CD4-positive, alpha-beta memory T cell (primary cell): ENCODE data around the gene KCNQ2. TPM values are rescaled to one million over a fixed set of nuclear protein-coding genes. Genes with fewer than 3 reads are reported as not detected.

Source experiments
- CTCF ChIA-PET: fragments of 350-600 bp; sonication (Branson Sonifier 250); formaldehyde crosslinking; loops from one replicate; lab custom pipeline; 2021; ENCODE audit warnings: inconsistent platforms; ENCODE audit not compliant: partially characterized antibody; lab: Charles Lee
- POLR2A ChIA-PET: fragments of 350-600 bp; sonication (Branson Sonifier 250); formaldehyde crosslinking; loops from one replicate; lab custom pipeline; 2021; ENCODE audit not compliant: partially characterized antibody; lab: Charles Lee
- DNase-seq, 5 donors: peaks; one replicate each; pipeline versions ENCODE4 v3.0.0 to v3.0.0-alpha.2; 2020 to 2022; ENCODE audit warnings: mixed read lengths in 1 of 5
- H3K27ac ChIP-seq: one replicate; pipeline ENCODE4 v1.7.0; 2013; ENCODE audit warnings: low read depth, low read length
- H3K27me3 ChIP-seq: 2 replicates; pipeline ENCODE4 v1.7.0; 2013; ENCODE audit warnings: mild to moderate bottlenecking, low read length, moderate library complexity; ENCODE audit not compliant: insufficient read depth
- H3K36me3 ChIP-seq: 2 replicates; pipeline ENCODE4 v1.7.0; 2013; ENCODE audit warnings: mild to moderate bottlenecking, low read length, moderate library complexity; ENCODE audit not compliant: insufficient read depth
- H3K4me1 ChIP-seq: 2 replicates; pipeline ENCODE4 v1.7.0; 2013; ENCODE audit warnings: mild to moderate bottlenecking, low read length, moderate library complexity; ENCODE audit not compliant: insufficient read depth
- H3K4me3 ChIP-seq, 2 donors: one replicate each; pipeline ENCODE4 v1.7.0; 2013; ENCODE audit warnings: low read length in 2 of 2, mild to moderate bottlenecking in 1 of 2
- H3K9me3 ChIP-seq, 2 donors: one replicate each; pipeline ENCODE4 v1.7.0; 2013; ENCODE audit warnings: low read length in 2 of 2, control low read depth in 1 of 2; ENCODE audit not compliant: control insufficient read depth in 1 of 2
- H3K27ac Mint-ChIP-seq, 7 donors: one replicate each; pipeline ENCODE4 v1.8.0; 2020 to 2021; ENCODE audit warnings: mixed read lengths in 7 of 7, mild to moderate bottlenecking in 6 of 7, inconsistent platforms in 3 of 7, moderate library complexity in 3 of 7
- H3K27me3 Mint-ChIP-seq, 2 donors: one replicate each; pipeline ENCODE4 v1.8.0; 2020 to 2021; ENCODE audit warnings: mixed read lengths in 2 of 2
- H3K36me3 Mint-ChIP-seq, 2 donors: one replicate each; pipeline ENCODE4 v1.8.0; 2020 to 2021; ENCODE audit warnings: mixed read lengths in 2 of 2, inconsistent platforms in 1 of 2, mild to moderate bottlenecking in 1 of 2
- H3K4me1 Mint-ChIP-seq, 4 donors: one replicate each; pipeline ENCODE4 v1.8.0; 2020 to 2021; ENCODE audit warnings: mixed read lengths in 4 of 4, mild to moderate bottlenecking in 1 of 4
- H3K4me3 Mint-ChIP-seq, 8 donors: one replicate each; pipeline ENCODE4 v1.8.0; 2020 to 2021; ENCODE audit warnings: mixed read lengths in 8 of 8, mild to moderate bottlenecking in 7 of 8, moderate library complexity in 6 of 8, inconsistent platforms in 3 of 8
- H3K9me3 Mint-ChIP-seq, 8 donors: one replicate each; pipeline ENCODE4 v1.8.0; 2020 to 2021; ENCODE audit warnings: mixed read lengths in 8 of 8, mild to moderate bottlenecking in 5 of 8, inconsistent platforms in 3 of 8, moderate library complexity in 1 of 8
- intact Hi-C: fragments of 100-400 bp; cut with micrococcal nuclease; formaldehyde crosslinking; loops from one replicate; pipeline ENCODE4 v1.15.1; 2023
- polyA plus RNA-seq, 2 donors: library from polyadenylated mRNA; unstranded; fragments of 300-500 nt; fragmentation: Illumina TruSeq; gene quantifications; one replicate each; pipeline ENCODE4 v1.2.3, GENCODE V29; 2021
- total RNA-seq, 2 experiments: library from RNA; stranded (reverse); gene quantifications; one replicate each; pipeline ENCODE4 v1.2.3, GENCODE V29; 2021

The KCNQ2 gene
- total and polyA plus RNA-seq, 4 experiments from 2014 or later = not detected

DNA sequence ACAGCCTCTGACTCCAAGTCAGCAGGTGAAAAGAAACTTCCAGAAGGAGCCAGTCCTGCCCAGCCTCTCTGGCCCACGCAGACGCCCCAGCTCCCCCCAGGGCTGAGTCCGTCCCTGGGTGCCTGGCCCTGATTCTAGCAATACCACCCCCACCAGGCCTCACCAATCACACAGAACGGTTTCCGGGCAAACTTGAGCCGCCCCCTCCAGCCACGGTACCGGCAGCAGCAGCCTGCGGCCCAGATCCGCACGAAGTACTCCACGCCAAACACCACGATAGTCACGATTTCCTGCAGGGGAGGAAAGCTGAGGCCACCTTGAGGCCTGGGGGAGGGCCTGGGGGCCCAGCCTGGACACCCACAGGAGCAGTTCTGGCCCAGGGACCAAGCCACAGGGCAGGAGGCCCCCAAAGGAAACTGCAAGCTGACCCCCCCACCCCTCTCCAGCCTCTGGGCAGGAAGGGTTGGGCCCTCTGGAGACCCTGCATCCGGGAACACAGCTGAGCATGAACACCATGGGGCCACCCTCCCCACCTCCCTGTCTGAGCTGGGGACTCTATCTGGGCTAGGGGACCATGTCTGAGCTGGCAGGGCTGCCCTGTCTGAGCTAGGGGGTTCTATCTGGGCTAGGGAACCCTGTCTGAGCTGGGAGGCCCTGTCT is 27.2 kb downstream of the KCNQ2 start:
- H3K9me3 ChIP-seq = no peaks in the 10 kb centered on the region
- H3K27me3 ChIP-seq = no peaks in the 10 kb centered on the region
- H3K4me1 Mint-ChIP-seq = peaks cover 8 to 18% (median 15%) of the 10 kb centered on the region in 4 donors
- intact Hi-C loops = no loop called here
- H3K4me3 Mint-ChIP-seq = no peak overlapping the region
- peaks cover 16% of the 10 kb centered on the region for H3K4me1 ChIP-seq
- no peaks in the 10 kb centered on the region for H3K36me3 ChIP-seq
- POLR2A ChIA-PET = no interaction called here
- H3K27ac Mint-ChIP-seq = peak overlapping the region in 1 of 7 donors; percentile 63
- H3K27me3 Mint-ChIP-seq = peaks cover 2 to 12% of the 10 kb centered on the region in 2 donors
- peaks cover 0 to 3% (median 0%) of the 10 kb centered on the region in 8 donors for H3K9me3 Mint-ChIP-seq
- DNase-seq = no peak
- no peak overlapping the region for H3K4me3 ChIP-seq
- H3K36me3 Mint-ChIP-seq = no peaks in the 10 kb centered on the region
- CTCF ChIA-PET = no interaction called here
- H3K27ac ChIP-seq = no peak overlapping the region

GRCh38 chr20:63444548-63444947 is 27.9 kb downstream of the KCNQ2 start:
- H3K27me3 Mint-ChIP-seq = peaks cover 2 to 12% of the 10 kb centered on the region in 2 donors
- no peak overlapping the region for H3K4me3 ChIP-seq
- peaks cover 0 to 3% (median 0%) of the 10 kb centered on the region in 8 donors for H3K9me3 Mint-ChIP-seq
- intact Hi-C loops = loop anchor here (5.0 kb wide), 1 partner anchor 528 kb away; no protein-coding TSS in a partner anchor
- H3K36me3 Mint-ChIP-seq = no peaks in the 10 kb centered on the region
- no peak overlapping the region for H3K27ac ChIP-seq
- H3K4me1 ChIP-seq = peaks cover 16% of the 10 kb centered on the region
- no peaks in the 10 kb centered on the region for H3K27me3 ChIP-seq
- DNase-seq = no peak
- no peaks in the 10 kb centered on the region for H3K9me3 ChIP-seq
- peaks cover 8 to 18% (median 15%) of the 10 kb centered on the region in 4 donors for H3K4me1 Mint-ChIP-seq
- no peaks in the 10 kb centered on the region for H3K36me3 ChIP-seq
- CTCF ChIA-PET = no interaction called here
- H3K4me3 Mint-ChIP-seq = no peak overlapping the region
- H3K27ac Mint-ChIP-seq = no peak overlapping the region
- POLR2A ChIA-PET = no interaction called here

GRCh38 chr20:63443606-63444395 is 28.7 kb downstream of the KCNQ2 start:
- peaks cover 2 to 12% of the 10 kb centered on the region in 2 donors for H3K27me3 Mint-ChIP-seq
- CTCF ChIA-PET = no interaction called here
- H3K27ac Mint-ChIP-seq = no peak overlapping the region
- Histone ChIP-seq H3K4me3 (no peak overlapping the region), H3K27me3 (no peaks in the 10 kb centered on the region), H3K4me1 (peaks cover 16% of the 10 kb centered on the region), H3K27ac (no peak overlapping the region), H3K9me3 (no peaks in the 10 kb centered on the region), H3K36me3 (no peaks in the 10 kb centered on the region)
- no peak overlapping the region for H3K4me3 Mint-ChIP-seq
- intact Hi-C loops = loop anchor here (5.0 kb wide), 1 partner anchor 528 kb away; no protein-coding TSS in a partner anchor
- H3K4me1 Mint-ChIP-seq = peaks cover 8 to 18% (median 15%) of the 10 kb centered on the region in 4 donors
- DNase-seq = no peak
- no peaks in the 10 kb centered on the region for H3K36me3 Mint-ChIP-seq
- POLR2A ChIA-PET = no interaction called here
- peaks cover 0 to 3% (median 0%) of the 10 kb centered on the region in 8 donors for H3K9me3 Mint-ChIP-seq

DNA sequence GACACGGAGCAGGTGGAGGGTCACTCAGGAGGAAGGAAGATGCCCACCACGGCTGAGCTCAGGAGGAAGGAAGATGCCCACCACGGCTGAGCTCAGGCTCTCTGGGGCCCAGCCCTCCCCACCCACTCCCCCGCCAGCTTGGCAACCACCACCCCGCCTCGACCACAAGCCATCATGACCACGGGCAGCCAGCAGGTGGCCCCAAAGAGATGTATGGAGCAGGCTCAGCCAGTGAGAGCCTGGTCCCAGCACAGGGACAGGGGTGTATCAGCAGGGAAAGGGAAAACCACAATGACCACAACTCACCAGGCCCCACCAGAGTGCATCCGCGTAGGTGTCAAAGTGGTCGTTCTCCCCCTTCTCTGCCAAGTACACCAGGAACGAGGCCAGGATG is 30.4 kb downstream of the KCNQ2 start:
- Histone ChIP-seq H3K4me1 (peaks cover 16% of the 10 kb centered on the region), H3K9me3 (no peaks in the 10 kb centered on the region), H3K27ac (no peak overlapping the region), H3K27me3 (no peaks in the 10 kb centered on the region), H3K36me3 (no peaks in the 10 kb centered on the region), H3K4me3 (no peak overlapping the region)
- H3K27me3 Mint-ChIP-seq = peaks cover 0 to 5% of the 10 kb centered on the region in 2 donors
- peak overlapping the region in 2 of 8 donors; percentile 13 to 57 for H3K4me3 Mint-ChIP-seq
- H3K4me1 Mint-ChIP-seq = peaks cover 8 to 17% (median 15%) of the 10 kb centered on the region in 4 donors
- intact Hi-C loops = loop anchor here (5.0 kb wide), 1 partner anchor 530 kb away; no protein-coding TSS in a partner anchor
- H3K27ac Mint-ChIP-seq = peak overlapping the region in 1 of 7 donors; percentile 62
- POLR2A ChIA-PET = no interaction called here
- peak; percentile 46 to 68 (median 51) for DNase-seq
- CTCF ChIA-PET = interaction anchor here (0.6 to 1.1 kb wide), 2 partner anchors 13 to 22 kb away, joined by 3 read pairs; no protein-coding TSS in a partner anchor
- H3K36me3 Mint-ChIP-seq = no peaks in the 10 kb centered on the region
- H3K9me3 Mint-ChIP-seq = peaks cover 0 to 3% (median 0%) of the 10 kb centered on the region in 8 donors

DNA sequence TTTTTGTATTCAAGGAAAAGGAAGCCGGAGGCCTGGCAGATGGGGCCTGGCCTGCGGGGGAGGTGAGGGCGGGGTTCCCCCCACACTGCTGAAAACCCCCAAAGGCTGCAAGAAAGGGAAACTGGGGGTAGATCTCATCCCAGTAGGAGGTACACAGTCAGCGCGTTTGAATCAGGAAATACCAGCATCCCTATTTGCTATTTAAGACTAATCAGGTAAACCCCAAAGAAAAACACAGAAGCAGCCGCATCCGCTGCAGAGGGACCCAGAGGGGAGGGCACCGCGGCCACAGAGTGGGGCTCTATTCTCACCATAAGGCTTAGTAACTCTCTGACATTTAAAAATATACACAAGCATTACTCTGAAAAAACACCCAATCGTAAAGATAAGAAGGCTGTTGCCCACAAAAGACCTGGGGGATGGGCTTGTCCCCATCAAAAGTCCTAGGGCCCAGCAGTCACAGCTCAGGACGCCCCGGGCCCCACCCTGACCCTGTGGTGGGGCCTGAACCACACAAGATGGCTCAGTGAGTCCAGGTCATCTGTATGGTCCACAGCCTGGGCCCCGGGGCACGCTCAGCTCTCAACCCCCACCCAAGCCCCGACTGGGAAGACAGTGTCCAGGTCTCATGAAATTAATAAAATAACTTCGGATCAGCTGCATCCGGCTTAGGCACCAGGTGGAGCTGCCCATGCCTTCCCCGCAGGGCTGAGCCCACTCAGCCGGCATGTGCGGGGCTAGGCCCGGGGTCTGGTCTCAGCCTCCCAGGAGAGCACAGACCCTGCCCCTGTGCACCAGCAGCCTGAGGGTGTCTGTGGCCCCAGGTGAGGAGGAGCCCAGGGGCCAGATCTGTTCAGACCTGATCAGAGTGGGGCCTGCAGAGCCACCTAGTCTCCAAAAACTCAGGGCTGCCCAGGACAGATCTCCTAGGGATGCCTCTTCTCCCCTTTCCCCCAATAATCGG is 31.0 kb downstream of the KCNQ2 start:
- no peaks in the 10 kb centered on the region for H3K36me3 ChIP-seq
- H3K27ac Mint-ChIP-seq = peak overlapping the region; percentile 33 to 87 (median 84)
- H3K4me3 ChIP-seq = no peak overlapping the region
- peaks cover 0 to 5% of the 10 kb centered on the region in 2 donors for H3K27me3 Mint-ChIP-seq
- no peak overlapping the region for H3K27ac ChIP-seq
- no peaks in the 10 kb centered on the region for H3K36me3 Mint-ChIP-seq
- H3K4me1 ChIP-seq = peaks cover 16% of the 10 kb centered on the region
- H3K4me1 Mint-ChIP-seq = peaks cover 8 to 17% (median 15%) of the 10 kb centered on the region in 4 donors
- DNase-seq = peak in 3 of 5 donors; percentile 15 to 61 (median 17)
- ChIA-PET POLR2A (no interaction called here), CTCF (interaction anchor here (0.6 to 1.1 kb wide), 2 partner anchors 13 to 22 kb away, joined by 3 read pairs; no protein-coding TSS in a partner anchor)
- H3K4me3 Mint-ChIP-seq = peak overlapping the region in 7 of 8 donors; percentile 22 to 76 (median 71)
- peaks cover 0 to 3% (median 0%) of the 10 kb centered on the region in 8 donors for H3K9me3 Mint-ChIP-seq
- intact Hi-C loops = loop anchor here (5.0 kb wide), 1 partner anchor 531 kb away; no protein-coding TSS in a partner anchor
- no peaks in the 10 kb centered on the region for H3K27me3 ChIP-seq
- H3K9me3 ChIP-seq = no peaks in the 10 kb centered on the region

- ChIA-PET POLR2A (no interaction called here), CTCF (no interaction called here)
- no peak for DNase-seq
- Histone ChIP-seq H3K4me1 (peaks cover 16% of the 10 kb centered on the region), H3K36me3 (no peaks in the 10 kb centered on the region), H3K27me3 (no peaks in the 10 kb centered on the region), H3K4me3 (no peak overlapping the region), H3K9me3 (no peaks in the 10 kb centered on the region), H3K27ac (no peak overlapping the region)
- H3K27me3 Mint-ChIP-seq = peaks cover 0 to 5% of the 10 kb centered on the region in 2 donors
- no peak overlapping the region for H3K27ac Mint-ChIP-seq
- intact Hi-C loops = loop anchor here (5.0 kb wide), 1 partner anchor 532 kb away; no protein-coding TSS in a partner anchor
- H3K36me3 Mint-ChIP-seq = no peaks in the 10 kb centered on the region
- peaks cover 8 to 18% (median 15%) of the 10 kb centered on the region in 4 donors for H3K4me1 Mint-ChIP-seq
- H3K4me3 Mint-ChIP-seq = no peak overlapping the region
- peaks cover 0 to 3% (median 0%) of the 10 kb centered on the region in 8 donors for H3K9me3 Mint-ChIP-seq
Observed at GRCh38 chr20:63440366-63440955, 32.0 kb downstream of the KCNQ2 start.
